D721Med (cell line): ENCODE data around the gene POLRMT.

Source experiments
- DNase-seq: peaks from one replicate; pipeline ENCODE4 v3.0.0; 2011; ENCODE audit warnings: low spot score; ENCODE audit not compliant: insufficient read length
- FAIRE-seq: peaks from 2 replicates; lab custom pipeline; 2011; peaks lifted over from hg19 to GRCh38; lab: Jason Lieb, UNC
- CTCF ChIP-seq: IDR thresholded peaks from 2 replicates; pipeline ENCODE4 v1.5.1; 2012; ENCODE audit warnings: mild to moderate bottlenecking, control low read depth; ENCODE audit not compliant: insufficient read depth; ENCODE audit errors: missing control alignments

Gene POLRMT

DNA sequence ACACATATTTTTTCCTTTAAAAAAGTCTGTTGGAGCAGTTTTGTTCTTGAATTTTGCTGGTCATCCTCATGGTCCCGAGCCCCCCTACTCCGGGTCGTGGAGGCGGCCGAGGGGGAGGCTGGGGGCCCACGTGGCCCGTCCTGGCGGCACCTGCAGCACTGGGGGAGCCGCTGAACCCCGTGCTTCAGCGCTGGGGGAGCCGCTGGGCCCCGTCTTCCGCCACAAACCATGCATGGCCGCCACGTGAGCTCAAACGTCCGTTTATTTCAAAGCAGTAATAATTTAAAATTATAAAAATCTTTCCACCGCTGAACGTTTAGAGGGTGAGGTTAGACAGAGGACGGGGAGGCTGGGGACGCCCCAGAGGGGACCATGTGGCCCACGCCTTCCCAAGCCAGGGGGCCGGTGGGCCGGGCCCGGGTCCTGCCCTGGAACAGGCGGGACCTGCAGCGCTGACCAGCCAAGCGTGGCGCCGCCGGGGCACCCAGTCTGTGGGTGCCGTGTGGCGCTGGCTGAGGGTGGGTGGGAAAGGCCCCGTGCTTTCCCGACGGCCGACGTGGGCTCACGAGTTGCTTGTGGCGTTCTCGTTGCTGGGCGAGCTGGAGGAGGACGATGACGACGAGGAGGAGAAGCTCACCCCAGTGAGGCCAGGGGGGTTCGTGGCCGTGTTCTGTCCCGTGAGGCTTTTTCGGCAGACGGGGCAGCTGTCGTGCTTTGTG, 14.4 kb upstream of the POLRMT start:
- DNase-seq = no peak
- no peak for TF ChIP-seq CTCF
- no peak for FAIRE-seq

DNA sequence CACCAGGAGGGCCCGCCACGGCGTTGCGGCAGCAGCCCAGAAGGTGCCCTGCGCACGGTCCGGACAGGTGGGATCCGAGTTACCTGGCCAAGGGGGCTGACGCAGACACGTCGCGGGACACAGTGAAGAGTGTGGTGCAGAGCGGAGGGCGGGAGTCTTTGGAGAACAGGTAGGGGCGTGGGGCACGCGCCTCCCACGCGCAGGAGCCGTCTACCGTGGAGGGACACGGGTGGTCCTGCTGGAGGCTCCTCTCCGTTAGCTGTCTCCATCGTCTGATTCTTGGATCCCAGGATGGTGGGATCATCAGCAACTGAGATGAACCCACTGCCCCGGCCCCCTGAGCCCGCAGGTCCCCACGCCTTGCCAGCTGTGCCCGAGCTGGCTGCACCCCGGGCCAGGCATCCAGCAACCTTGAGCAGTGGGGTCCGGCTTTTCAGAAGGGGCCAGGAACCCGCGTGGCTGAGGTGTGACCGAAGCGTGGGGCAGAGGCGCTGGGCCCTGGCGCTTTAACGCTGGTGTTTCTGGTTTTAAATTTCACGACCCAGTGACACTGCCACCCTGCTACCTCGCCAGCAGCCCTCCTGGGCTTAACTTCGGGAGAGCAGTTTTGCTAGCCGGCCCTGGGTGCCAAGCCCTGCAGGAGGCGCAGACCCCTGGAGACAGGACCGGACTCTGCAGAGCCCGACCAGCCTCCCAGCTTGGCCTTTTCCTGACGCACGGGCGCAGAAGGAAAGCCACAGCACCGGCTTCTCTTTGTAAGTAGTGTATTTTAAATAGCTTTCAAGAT, 13.6 kb upstream of the POLRMT start:
- TF ChIP-seq CTCF = no peak
- DNase-seq = no peak
- no peak for FAIRE-seq

- TF ChIP-seq CTCF = no peak
- DNase-seq (no peak), FAIRE-seq (no peak)
Observed at GRCh38 chr19:645912-646778, 12.8 kb upstream of the POLRMT start.

DNA sequence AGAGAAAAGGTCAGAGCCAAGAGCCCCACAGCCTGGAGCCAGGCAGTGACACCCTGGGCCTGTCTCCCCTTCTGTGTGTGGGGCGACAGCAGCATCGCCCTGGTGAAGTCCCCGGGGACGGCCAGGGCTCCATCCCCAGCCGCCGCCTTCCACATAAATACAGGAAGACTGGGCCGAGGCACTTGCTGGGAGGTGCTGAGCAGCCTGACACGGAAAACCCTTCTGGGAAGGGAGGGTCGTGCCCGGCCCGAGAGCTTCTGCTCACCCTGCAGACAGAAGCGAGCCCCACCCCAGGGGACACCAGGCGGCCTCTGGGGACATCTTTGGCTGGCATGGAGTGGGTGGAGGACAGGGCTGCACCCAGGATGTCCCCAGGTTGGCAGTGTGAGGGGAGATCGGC, 11.5 kb upstream of the POLRMT start:
- no peak for DNase-seq
- TF ChIP-seq CTCF = no peak
- no peak for FAIRE-seq

- FAIRE-seq (no peak), DNase-seq (no peak)
- no peak for TF ChIP-seq CTCF
Observed at GRCh38 chr19:644363-644762, 11.0 kb upstream of the POLRMT start.

- DNase-seq = no peak
- FAIRE-seq = no peak
- no peak for TF ChIP-seq CTCF
Observed at GRCh38 chr19:643736-644135, 10.4 kb upstream of the POLRMT start.
